Epithelial cell of prostate (primary cell): Measurements from ENCODE around the gene PDCD11.
"Not testable (repeated sequence)": the region's sequence is repeated elsewhere in the genome, so short reads cannot be mapped to it uniquely, and the experiment has no call there.

Experiments used
- DNase-seq: peaks from one replicate; pipeline ENCODE4 v3.0.0-alpha.2; 2011; ENCODE audit warnings: low read depth, low spot score
- H3K27ac ChIP-seq: fragments of 450-650 bp; 2 replicates; pipeline ENCODE4 v1.5.1; 2017; ENCODE audit warnings: mild to moderate bottlenecking

Gene PDCD11

GRCh38 chr10:103466734-103467133 is 70.3 kb downstream of the PDCD11 start:
- no peak overlapping the region for H3K27ac ChIP-seq
- DNase-seq: no peak

- H3K27ac ChIP-seq: no peak overlapping the region
- DNase-seq: no peak
Measured at GRCh38 chr10:103467406-103467805, 71.0 kb downstream of the PDCD11 start.

GRCh38 chr10:103469201-103469600 is 72.8 kb downstream of the PDCD11 start:
- no peak overlapping the region for H3K27ac ChIP-seq
- DNase-seq: no peak

- H3K27ac ChIP-seq: no peak overlapping the region
- no peak for DNase-seq
Measured at GRCh38 chr10:103470761-103471653, 74.6 kb downstream of the PDCD11 start.

GRCh38 chr10:103472005-103472404 is 75.6 kb downstream of the PDCD11 start:
- H3K27ac ChIP-seq: no peak overlapping the region
- no peak for DNase-seq

- H3K27ac ChIP-seq: no peak overlapping the region
- no peak for DNase-seq
Measured at GRCh38 chr10:103473261-103473671, 76.8 kb downstream of the PDCD11 start.

GRCh38 chr10:103474077-103474476 is 77.7 kb downstream of the PDCD11 start:
- DNase-seq: no peak
- no peak overlapping the region for H3K27ac ChIP-seq

GRCh38 chr10:103475437-103475836 is 79.0 kb downstream of the PDCD11 start:
- H3K27ac ChIP-seq: no peak overlapping the region
- DNase-seq: no peak

- no peak overlapping the region for H3K27ac ChIP-seq
- DNase-seq: no peak
Measured at GRCh38 chr10:103476046-103476768, 79.8 kb downstream of the PDCD11 start.

- no peak for DNase-seq
- H3K27ac ChIP-seq: no peak overlapping the region
Measured at GRCh38 chr10:103478671-103479070, 82.2 kb downstream of the PDCD11 start.

GRCh38 chr10:103479135-103479534 is 82.7 kb downstream of the PDCD11 start, which contains the start of gene CALHM3:
TSS of gene CALHM3 (minus strand) at chr10:103479240. CDS start at chr10:103479032, 208 bp downstream.
- DNase-seq: no peak

GRCh38 chr10:103480521-103480920 is 84.1 kb downstream of the PDCD11 start:
- no peak overlapping the region for H3K27ac ChIP-seq
- no peak for DNase-seq

More at GRCh38 chr10:103479135-103479534, 82.7 kb downstream of the PDCD11 start, which contains the start of gene CALHM3:
- no peak within 1 kb of the TSS for H3K27ac ChIP-seq

- no peak for DNase-seq
Measured at GRCh38 chr10:103481974-103482531, 85.6 kb downstream of the PDCD11 start.

GRCh38 chr10:103486635-103487409 is 90.4 kb downstream of the PDCD11 start:
- H3K27ac ChIP-seq, DNase-seq: not testable (repeated sequence)

More at GRCh38 chr10:103481974-103482531, 85.6 kb downstream of the PDCD11 start:
- no peak overlapping the region for H3K27ac ChIP-seq

- no peak overlapping the region for H3K27ac ChIP-seq
- no peak for DNase-seq
Measured at GRCh38 chr10:103487410-103487708, 90.9 kb downstream of the PDCD11 start.

- DNase-seq: no peak
- H3K27ac ChIP-seq: no peak overlapping the region
Measured at GRCh38 chr10:103490986-103491314, 94.5 kb downstream of the PDCD11 start.

GRCh38 chr10:103491729-103492364 is 95.4 kb downstream of the PDCD11 start:
- peak; percentile 46 for DNase-seq
- H3K27ac ChIP-seq: peak overlapping the region; percentile 32

GRCh38 chr10:103492655-103493261 is 96.3 kb downstream of the PDCD11 start:
- H3K27ac ChIP-seq: no peak overlapping the region

GRCh38 chr10:103493362-103493915 is 97.0 kb downstream of the PDCD11 start, which contains the start of gene NEURL1:
TSS of gene NEURL1 (plus strand) at chr10:103493705. CDS start at chr10:103494388, 683 bp downstream.
- no peak for DNase-seq
- no peak within 1 kb of the TSS for H3K27ac ChIP-seq

More at GRCh38 chr10:103492655-103493261, 96.3 kb downstream of the PDCD11 start:
- DNase-seq: no peak
